Psoas muscle (tissue), 8 donors: ENCODE measurements around the gene LAMB4. TPM values are rescaled to one million over a fixed set of nuclear protein-coding genes. Genes with fewer than 3 reads are reported as not detected.

ENCODE experiments used
- ATAC-seq, 4 donors: fragments of 200-7000 bp; cut with Tn5 transposase; one replicate each; pipeline ENCODE4 v1.9.1; 2020; ENCODE audit warnings: moderate library complexity in 3 of 4, mild to moderate bottlenecking in 2 of 4
- DNase-seq, 2 donors: peaks; one replicate each; pipeline ENCODE4 v3.0.0-alpha.2; 2020
- H3K27ac ChIP-seq: fragments of 200-600 bp; one replicate; pipeline ENCODE4 v1.8.0; 2022
- H3K27me3 ChIP-seq, 3 donors: fragments of 200-600 bp in 1 of 3; one replicate each; pipeline versions ENCODE4 v1.6.1 to v1.8.0; 2013 to 2022; ENCODE audit warnings: low read length in 2 of 3, mild to moderate bottlenecking in 2 of 3, moderate library complexity in 1 of 3; ENCODE audit not compliant: insufficient read depth in 3 of 3
- H3K36me3 ChIP-seq, 2 donors: fragments of 200-600 bp in 1 of 2; one replicate each; pipeline versions ENCODE4 v1.6.1 to v1.8.0; 2013 to 2022; ENCODE audit warnings: low read depth in 1 of 2, mild to moderate bottlenecking in 1 of 2, moderate library complexity in 1 of 2; ENCODE audit not compliant: insufficient read depth in 1 of 2
- H3K4me1 ChIP-seq: fragments of 200-600 bp; one replicate; pipeline ENCODE4 v1.8.0; 2022
- H3K4me3 ChIP-seq: fragments of 200-600 bp; one replicate; pipeline ENCODE4 v1.8.0; 2022; ENCODE audit warnings: mild to moderate bottlenecking
- H3K9me3 ChIP-seq: fragments of 200-600 bp; one replicate; pipeline ENCODE4 v1.8.0; 2022
- CTCF ChIP-seq: fragments of 200-600 bp; IDR thresholded peaks from one replicate; pipeline ENCODE4 v1.8.0; 2022; ENCODE audit warnings: antibody characterized with exemption
- WGBS, 3 donors: extraction: QIAGEN DNeasy Blood & Tissue Kit; methylation state at CpG; one replicate each; pipeline versions ENCODE4 v1.1.6 to v1.1.7; 2013; 5-methylcytosine and 5-hydroxymethylcytosine counted together
- intact Hi-C, 2 donors: fragments of 100-400 bp; cut with DNase I; formaldehyde crosslinking; loops; one replicate each; pipeline versions ENCODE4 v1.11.0 to v1.14.2; 2022
- polyA plus RNA-seq, 3 donors: library from polyadenylated mRNA; stranded (reverse); fragments of 200-250 nt; gene quantifications; one replicate each; pipeline ENCODE4 v1.2.3, GENCODE V29; 2013
- total RNA-seq, 4 donors: library from RNA; stranded (reverse); fragmentation: NEBNext Ultra II Directional in 2 of 4; extraction: Animal tissue kit (Norgen Biotek cat#: 25700) in 2 of 4; gene quantifications; one replicate each; pipeline versions ENCODE4 v1.2.1 to v1.2.4, GENCODE V29; 2021 to 2023
- donor health status: healthy with polysubstance abuse.
- donor health status: DM: no; HTN: no; CAD: no; lungs with moderate emphysema.
- donor health status: Bipolar disorder and iron deficiency.
- donor health status: healthy.
- donor health status: DM: yes; HTN: yes; CAD: no.
- donor health status: DM: no; HTN: no; CAD: no.
- donor health status: DM: no; HTN: no; CAD: no.
- donor health status: DM: yes; HTN: yes; CAD: no.

LAMB4 gene
- total and polyA plus RNA-seq, 7 donors, result 0.01 to 0.51 (median 0.27) TPM; not detected in 2

- no peak for ATAC-seq
Observed at GRCh38 chr7:107999779-108000560, 130.2 kb downstream of the LAMB4 start.

GRCh38 chr7:107998660-107999480 is 131.3 kb downstream of the LAMB4 start:
- no peak overlapping the region for H3K27ac ChIP-seq
- DNase-seq (no peak), ATAC-seq (no peak)
- H3K4me1 ChIP-seq, result peaks cover 3% of the 10 kb centered on the region
- peaks cover 0 to 44% (median 9%) of the 10 kb centered on the region in 3 donors for H3K27me3 ChIP-seq
- intact Hi-C loops, result no loop called here
- H3K4me3 ChIP-seq, result no peak overlapping the region
- H3K36me3 ChIP-seq, result no peaks in the 10 kb centered on the region
- TF ChIP-seq CTCF, result no peak
- no peaks in the 10 kb centered on the region for H3K9me3 ChIP-seq
- WGBS, 3 donors, result 86 to 88% (median 86%) methylated on average over 3 of the region's 3 CpGs

More at GRCh38 chr7:107999779-108000560, 130.2 kb downstream of the LAMB4 start:
- Histone ChIP-seq H3K36me3 (no peaks in the 10 kb centered on the region), H3K4me3 (no peak overlapping the region), H3K4me1 (peaks cover 3% of the 10 kb centered on the region), H3K9me3 (no peaks in the 10 kb centered on the region), H3K27me3 (peaks cover 0 to 53% (median 9%) of the 10 kb centered on the region in 3 donors), H3K27ac (peak overlapping the region; percentile 33)
- intact Hi-C loops, result loop anchor here in 1 of 2 donors (5.0 kb wide), 1 partner anchor 97 kb away; no protein-coding TSS in a partner anchor
- DNase-seq, result no peak
- WGBS, 3 donors, result 61 to 77% (median 73%) methylated on average over 4 of the region's 4 CpGs
- TF ChIP-seq CTCF, result no peak

- intact Hi-C loops, result no loop called here
- ATAC-seq, result no peak
- Histone ChIP-seq H3K4me3 (no peak overlapping the region), H3K27ac (no peak overlapping the region), H3K4me1 (peaks cover 3% of the 10 kb centered on the region), H3K9me3 (no peaks in the 10 kb centered on the region), H3K36me3 (no peaks in the 10 kb centered on the region), H3K27me3 (peaks cover 0 to 36% (median 8%) of the 10 kb centered on the region in 3 donors)
- 86 to 88% (median 87%) methylated on average over 2 of the region's 2 CpGs for WGBS, 3 donors
- no peak for DNase-seq
- TF ChIP-seq CTCF, result no peak
Observed at GRCh38 chr7:107998150-107998549, 132.0 kb downstream of the LAMB4 start.

- peaks cover 0 to 19% (median 5%) of the 10 kb centered on the region in 3 donors for H3K27me3 ChIP-seq
- no peak overlapping the region for H3K4me3 ChIP-seq
- no peak for TF ChIP-seq CTCF
- intact Hi-C loops, result no loop called here
- 40 to 53% (median 49%) methylated on average over 7 of the region's 7 CpGs for WGBS, 3 donors
- DNase-seq (no peak), ATAC-seq (no peak)
- H3K27ac ChIP-seq, result no peak overlapping the region
- no peaks in the 10 kb centered on the region for H3K9me3 ChIP-seq
- H3K4me1 ChIP-seq, result no peaks in the 10 kb centered on the region
- no peaks in the 10 kb centered on the region for H3K36me3 ChIP-seq
Observed at GRCh38 chr7:107996072-107996882, 133.9 kb downstream of the LAMB4 start.
